Tibial nerve (tissue), 4 donors: ENCODE data around the gene YARS1.

Experiments used
- EP300 ChIP-seq, 2 donors: sonication (generic); formaldehyde crosslinking; IDR thresholded peaks; one replicate each; pipeline ENCODE4 v1.6.1; 2017; ENCODE audit warnings: antibody characterized with exemption in 2 of 2, mild to moderate bottlenecking in 1 of 2
- TF ChIP-seq, protein P1 (sequence below), 5 experiments: fragments of 200-600 bp in 3 of 5; fragments of 450-650 bp in 2 of 5; sonication (generic) in 3 of 5; IDR thresholded peaks; one replicate each; pipeline ENCODE4 v1.5.1; 2016 to 2019; ENCODE audit warnings: antibody characterized with exemption in 5 of 5, mild to moderate bottlenecking in 3 of 5, moderate library complexity in 2 of 5

DNA sequence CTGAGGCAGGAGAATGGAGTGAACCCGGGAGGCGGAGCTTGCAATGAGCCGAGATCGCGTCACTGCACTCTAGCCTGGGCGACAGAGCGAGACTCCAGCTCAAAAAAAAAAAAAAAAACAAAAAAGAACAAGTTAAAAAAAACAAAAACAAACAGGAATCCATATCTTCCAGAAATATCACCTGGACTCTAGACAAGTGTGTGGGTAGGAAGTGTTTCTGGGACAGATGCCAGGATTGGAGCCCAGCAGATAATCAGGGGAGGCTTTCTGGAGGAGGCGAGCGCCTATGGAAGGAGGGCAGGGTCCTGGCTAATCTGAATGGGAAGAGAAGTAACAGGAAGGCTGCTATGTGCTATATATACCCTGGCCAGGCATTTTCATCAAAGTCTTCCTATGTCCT lies 71.0 kb downstream of the YARS1 start:
- TF ChIP-seq, protein P1, sequence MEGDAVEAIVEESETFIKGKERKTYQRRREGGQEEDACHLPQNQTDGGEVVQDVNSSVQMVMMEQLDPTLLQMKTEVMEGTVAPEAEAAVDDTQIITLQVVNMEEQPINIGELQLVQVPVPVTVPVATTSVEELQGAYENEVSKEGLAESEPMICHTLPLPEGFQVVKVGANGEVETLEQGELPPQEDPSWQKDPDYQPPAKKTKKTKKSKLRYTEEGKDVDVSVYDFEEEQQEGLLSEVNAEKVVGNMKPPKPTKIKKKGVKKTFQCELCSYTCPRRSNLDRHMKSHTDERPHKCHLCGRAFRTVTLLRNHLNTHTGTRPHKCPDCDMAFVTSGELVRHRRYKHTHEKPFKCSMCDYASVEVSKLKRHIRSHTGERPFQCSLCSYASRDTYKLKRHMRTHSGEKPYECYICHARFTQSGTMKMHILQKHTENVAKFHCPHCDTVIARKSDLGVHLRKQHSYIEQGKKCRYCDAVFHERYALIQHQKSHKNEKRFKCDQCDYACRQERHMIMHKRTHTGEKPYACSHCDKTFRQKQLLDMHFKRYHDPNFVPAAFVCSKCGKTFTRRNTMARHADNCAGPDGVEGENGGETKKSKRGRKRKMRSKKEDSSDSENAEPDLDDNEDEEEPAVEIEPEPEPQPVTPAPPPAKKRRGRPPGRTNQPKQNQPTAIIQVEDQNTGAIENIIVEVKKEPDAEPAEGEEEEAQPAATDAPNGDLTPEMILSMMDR (IDR thresholded peaks at IDR 0.05) = no peak
- no peak for TF ChIP-seq EP300 (IDR thresholded peaks at IDR 0.05)
